GM19452 (cell line): ENCODE data around the gene ITPR1.

Source experiments
- ATAC-seq: cut with Tn5 transposase; IDR thresholded peaks from one replicate; pipeline ENCODE4 v1.9.1; 2021; ENCODE audit not compliant: unreplicated experiment

Gene ITPR1

GRCh38 chr3:4629095-4630007, 136.2 kb downstream of the ITPR1 start:
- no peak for ATAC-seq

GRCh38 chr3:4633078-4634004, 140.2 kb downstream of the ITPR1 start:
- peak; percentile 88 for ATAC-seq

DNA sequence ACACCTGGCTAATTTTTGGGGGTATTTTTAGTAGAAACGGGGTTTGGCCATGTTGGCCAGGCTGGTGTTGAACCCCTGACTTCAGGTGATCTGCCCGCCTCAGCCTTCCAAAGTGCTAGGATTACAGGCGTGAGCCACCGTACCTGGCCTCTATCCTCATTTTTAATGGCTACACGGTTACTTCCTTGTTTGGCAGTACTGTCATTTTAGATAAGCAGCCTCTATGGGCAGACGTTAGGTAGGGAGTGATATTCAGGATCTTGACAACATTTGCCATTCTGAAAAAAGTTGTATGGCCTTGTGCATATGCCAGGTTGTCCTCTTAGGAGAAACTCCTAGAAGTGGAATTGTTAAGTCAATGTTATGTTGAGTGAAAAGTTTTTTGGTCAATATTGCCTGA, 141.7 kb downstream of the ITPR1 start:
- ATAC-seq, result no peak

DNA sequence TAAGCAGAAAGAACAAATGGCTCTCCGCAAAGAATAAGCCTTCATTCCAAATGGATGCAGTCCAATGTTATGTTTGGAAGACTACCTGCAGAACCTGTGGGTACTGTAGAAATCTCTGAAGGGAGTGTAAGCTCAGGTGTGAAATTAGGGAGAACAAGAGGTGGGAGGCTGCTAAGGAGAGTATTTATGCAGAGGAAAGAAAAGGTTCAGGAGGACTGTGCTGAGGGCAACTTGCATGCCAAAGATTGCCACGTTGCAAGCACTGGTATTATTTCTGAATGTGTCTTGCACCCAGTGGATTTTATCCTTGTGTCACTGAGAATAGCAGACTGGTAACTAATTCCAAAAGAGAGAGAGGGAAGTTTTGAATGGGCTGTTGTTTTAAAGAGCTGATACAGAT, 144.1 kb downstream of the ITPR1 start:
- no peak for ATAC-seq

DNA sequence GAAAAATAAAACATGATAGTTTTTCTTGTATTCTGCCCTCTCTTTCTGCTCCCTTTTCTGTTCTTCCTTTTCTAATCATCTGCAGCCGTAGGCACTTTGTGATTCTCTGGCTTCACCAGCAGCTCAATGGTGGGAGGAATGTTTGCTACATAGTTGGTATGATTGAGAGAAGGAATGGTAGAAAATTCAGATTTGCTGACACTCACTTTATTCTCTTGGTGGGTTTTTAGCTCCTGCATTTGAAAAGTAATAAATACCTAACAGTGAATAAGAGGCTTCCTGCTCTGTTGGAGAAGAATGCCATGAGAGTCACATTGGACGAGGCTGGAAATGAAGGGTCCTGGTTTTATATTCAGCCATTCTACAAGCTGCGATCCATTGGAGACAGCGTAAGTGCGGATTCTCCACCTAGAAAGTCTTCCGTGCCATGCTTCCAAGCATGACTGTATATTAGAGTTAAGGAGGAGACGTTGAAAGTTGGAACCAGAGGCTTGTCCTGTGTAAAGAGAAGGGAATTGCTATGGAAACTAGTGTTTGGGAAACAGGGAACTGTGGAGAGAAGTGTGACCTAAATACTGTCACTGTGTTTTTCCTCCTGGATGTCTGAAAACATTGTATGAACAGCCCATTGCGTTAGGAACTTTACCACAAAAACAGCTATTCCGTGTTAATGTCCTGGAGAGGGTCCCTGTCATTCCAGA, 148.9 kb downstream of the ITPR1 start:
- ATAC-seq, result no peak

GRCh38 chr3:4642611-4643010, 149.5 kb downstream of the ITPR1 start:
- no peak for ATAC-seq

- no peak for ATAC-seq
Observed at GRCh38 chr3:4643904-4644547, 150.9 kb downstream of the ITPR1 start.

GRCh38 chr3:4644951-4645350, 151.8 kb downstream of the ITPR1 start:
- ATAC-seq, result no peak

- ATAC-seq, result no peak
Observed at GRCh38 chr3:4645468-4645867, 152.3 kb downstream of the ITPR1 start.

DNA sequence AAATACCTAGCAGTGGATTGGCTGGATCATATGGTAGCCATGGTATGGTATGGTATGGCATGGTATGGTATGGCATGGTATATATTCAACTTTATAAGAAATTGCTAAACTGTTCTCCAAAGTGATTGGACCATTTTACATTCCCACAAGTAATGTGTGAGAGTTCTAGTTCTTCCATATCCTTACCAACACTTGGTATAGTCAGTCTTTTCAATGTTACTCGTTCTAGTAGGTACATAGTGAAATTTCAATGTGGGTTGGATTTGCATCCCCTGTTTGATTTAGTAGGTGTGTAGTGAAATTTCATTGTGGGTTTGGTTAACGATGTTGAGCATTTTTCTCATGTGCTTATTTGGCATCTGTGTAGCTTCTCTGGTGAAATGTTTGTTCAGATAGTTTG, 154.3 kb downstream of the ITPR1 start:
- no peak for ATAC-seq

GRCh38 chr3:4655145-4656045, 162.2 kb downstream of the ITPR1 start:
- ATAC-seq, result no peak

GRCh38 chr3:4656059-4656458, 162.9 kb downstream of the ITPR1 start:
- ATAC-seq, result no peak

- ATAC-seq, result no peak
Observed at GRCh38 chr3:4656626-4657328, 163.6 kb downstream of the ITPR1 start.

DNA sequence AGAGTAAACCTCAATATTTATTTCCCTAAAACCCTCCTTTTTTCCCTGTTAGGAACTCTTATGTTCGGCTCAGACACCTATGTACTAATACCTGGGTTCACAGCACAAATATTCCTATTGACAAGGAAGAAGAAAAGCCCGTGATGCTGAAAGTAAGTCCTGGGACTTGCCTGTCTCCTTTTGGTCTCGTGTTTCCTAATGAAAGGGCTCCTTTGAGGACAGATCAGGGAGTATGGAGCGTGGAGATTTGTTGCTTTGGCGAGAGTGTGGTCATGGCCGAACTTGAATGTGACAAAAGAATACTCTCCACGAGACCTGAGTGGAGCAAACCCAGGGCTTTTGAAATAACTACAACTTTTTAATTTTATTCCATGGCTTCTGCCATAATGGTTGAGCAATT, 167.8 kb downstream of the ITPR1 start:
- ATAC-seq, result no peak

DNA sequence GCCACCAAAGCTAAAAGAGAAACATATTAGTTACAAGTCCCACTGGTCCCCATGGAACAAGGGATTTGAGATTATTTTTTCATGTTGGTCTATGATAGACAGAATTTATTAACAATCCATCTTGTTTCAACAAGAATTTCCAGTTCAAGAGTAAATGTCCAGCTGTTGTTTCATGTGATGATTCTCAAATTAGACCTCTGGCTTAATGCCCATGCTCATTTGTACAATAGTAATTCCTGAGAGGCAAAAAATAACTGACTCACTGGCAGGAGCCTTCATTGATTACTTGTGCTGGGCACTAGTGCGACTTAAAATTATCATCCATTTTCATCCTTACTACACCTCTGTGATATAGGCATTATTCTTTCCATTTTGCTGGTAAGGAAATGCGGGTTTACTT, 171.3 kb downstream of the ITPR1 start:
- ATAC-seq, result no peak

DNA sequence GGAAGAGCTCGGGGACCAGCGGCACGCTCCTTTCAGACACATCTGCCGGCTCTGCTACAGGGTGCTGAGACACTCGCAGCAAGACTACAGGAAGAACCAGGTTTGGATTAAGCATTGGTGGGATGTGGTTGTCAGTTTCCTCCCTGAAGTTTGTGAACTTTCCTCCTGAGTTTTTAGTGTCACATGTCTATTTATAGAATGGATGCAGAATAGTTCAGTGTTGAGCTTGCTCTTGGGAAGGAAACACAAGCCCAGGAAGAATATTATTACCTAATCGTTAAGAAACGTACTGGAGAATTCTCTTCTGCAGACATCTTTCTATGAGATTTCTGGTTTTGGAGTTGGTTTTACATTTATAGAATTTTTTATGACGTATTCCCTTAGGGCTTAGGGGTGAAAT, 172.0 kb downstream of the ITPR1 start:
- no peak for ATAC-seq

GRCh38 chr3:4666071-4666470, 172.9 kb downstream of the ITPR1 start:
- no peak for ATAC-seq

DNA sequence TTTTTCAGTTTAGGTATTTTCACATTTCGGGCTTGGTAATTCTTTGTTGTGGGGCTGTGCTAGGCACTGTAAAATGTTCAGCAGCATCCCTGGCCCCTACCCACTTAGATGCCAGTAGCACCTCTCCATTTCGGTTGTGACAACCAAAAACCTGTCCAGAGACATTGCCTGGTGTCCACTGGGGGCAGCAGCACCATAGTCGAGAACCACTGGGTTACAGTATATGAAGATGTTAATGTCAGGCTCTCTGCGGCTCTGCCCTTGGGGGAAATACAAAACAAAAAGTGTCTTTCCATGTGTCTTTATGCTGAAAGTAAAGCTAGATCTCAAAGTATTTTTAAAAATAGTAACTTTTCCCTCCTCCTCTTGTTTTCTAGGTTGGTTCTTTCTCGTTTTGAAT, 177.2 kb downstream of the ITPR1 start:
- no peak for ATAC-seq

GRCh38 chr3:4672725-4673275, 179.7 kb downstream of the ITPR1 start:
- ATAC-seq, result no peak
